SU-DHL-6 (cell line): ENCODE data around the gene FBXO24.

Experiments used
- H2AFZ ChIP-seq: fragments of 200-600 bp; sonication (generic); 2 replicates; pipeline ENCODE4 v1.6.1; 2014; ENCODE audit warnings: low read depth, mild to moderate bottlenecking, moderate library complexity, mixed read lengths, antibody characterized with exemption, low read length; ENCODE audit not compliant: severe bottlenecking
- H3F3A ChIP-seq: fragments of 200-600 bp; shearing (Covaris generic); 2 replicates; pipeline ENCODE4 v1.6.0; 2016; ENCODE audit warnings: antibody characterized with exemption, mild to moderate bottlenecking; ENCODE audit not compliant: insufficient read depth
- H3K27ac ChIP-seq: fragments of 200-600 bp; sonication (generic); 2 replicates; pipeline ENCODE4 v1.5.1; 2016; ENCODE audit warnings: low read depth, mild to moderate bottlenecking, low read length, moderate library complexity, mixed read lengths
- H3K27me3 ChIP-seq: fragments of 200-600 bp; sonication (generic), shearing (Covaris generic); 2 replicates; pipeline ENCODE4 v1.6.0; 2014; ENCODE audit warnings: mild to moderate bottlenecking, low read length
- H3K36me3 ChIP-seq: fragments of 200-600 bp; sonication (generic); 2 replicates; pipeline ENCODE4 v1.6.1; 2014; ENCODE audit warnings: mild to moderate bottlenecking, low read length, mixed read lengths
- H3K4me2 ChIP-seq: fragments of 300-600, 200-600 bp; shearing (Covaris generic), sonication (generic); 2 replicates; pipeline ENCODE4 v1.6.0; 2014; ENCODE audit warnings: low read length, low read depth, mild to moderate bottlenecking; ENCODE audit not compliant: poor library complexity, severe bottlenecking
- H3K4me3 ChIP-seq: fragments of 200-600 bp; sonication (generic); 2 replicates; pipeline ENCODE4 v1.5.1; 2014; ENCODE audit warnings: antibody characterized with exemption, low read length, mild to moderate bottlenecking, mixed read lengths; ENCODE audit not compliant: insufficient read depth, poor library complexity, severe bottlenecking
- H3K79me2 ChIP-seq: fragments of 200-600 bp; sonication (generic); 2 replicates; pipeline ENCODE4 v1.6.1; 2014; ENCODE audit warnings: mild to moderate bottlenecking, low read length, moderate library complexity; ENCODE audit not compliant: insufficient read depth
- H3K9ac ChIP-seq: fragments of 200-600 bp; sonication (generic); 2 replicates; pipeline ENCODE4 v1.7.0; 2014; ENCODE audit warnings: mild to moderate bottlenecking, low read length
- H3K9me2 ChIP-seq: fragments of 200-600 bp; sonication (generic); replicated peaks from 2 replicates; pipeline ENCODE4 v1.6.1; 2014; ENCODE audit warnings: low read length; ENCODE audit not compliant: insufficient read depth
- H3K9me3 ChIP-seq: fragments of 200-600 bp; sonication (generic); 2 replicates; pipeline ENCODE4 v1.6.1; 2014; ENCODE audit warnings: low read length, mixed read lengths; ENCODE audit not compliant: insufficient read depth
- H4K20me1 ChIP-seq: fragments of 200-600 bp; sonication (generic); 2 replicates; pipeline ENCODE4 v1.6.1; 2014; ENCODE audit warnings: low read depth, mild to moderate bottlenecking, antibody characterized with exemption, low read length, moderate library complexity, mixed read lengths
- CTCF ChIP-seq: fragments of 200-600 bp; sonication (generic); IDR thresholded peaks from one replicate; pipeline ENCODE4 v1.5.1; 2017; ENCODE audit warnings: antibody characterized with exemption, mild to moderate bottlenecking, low read length, moderate library complexity; ENCODE audit not compliant: insufficient read depth, poor library complexity, severe bottlenecking
- EZH2phosphoT487 ChIP-seq: fragments of 200-600 bp; sonication (generic), shearing (Covaris generic); conservative IDR thresholded peaks from 2 replicates; pipeline ENCODE4 v1.6.1; 2018; ENCODE audit warnings: mild to moderate bottlenecking, antibody characterized with exemption, low read length, moderate library complexity, mixed read lengths

The FBXO24 gene

GRCh38 chr7:100578246-100579183 lies 7.6 kb upstream of the FBXO24 start:
- Histone ChIP-seq H3K79me2 (0 out of 2 replicates have a peak, but pooled peaks cover 5% of the 10 kb centered on the region), H3K9me2 (no peaks in the 10 kb centered on the region), H2AFZ (no peak overlapping the region), H3K9ac (no peak overlapping the region), H3K4me2 (no peak overlapping the region), H3K4me3 (no peak overlapping the region), H3K27me3 (no peaks in the 10 kb centered on the region), H3K27ac (no peak overlapping the region), H4K20me1 (no peaks in the 10 kb centered on the region), H3K36me3 (no peaks in the 10 kb centered on the region), H3F3A (peaks cover 4% of the 10 kb centered on the region; the same call in 1 of the 2 replicates), H3K9me3 (no peaks in the 10 kb centered on the region)
- TF ChIP-seq CTCF (no peak), EZH2phosphoT487 (no peak)

- H2AFZ ChIP-seq: no peak overlapping the region
- H3K36me3 ChIP-seq: no peaks in the 10 kb centered on the region
- no peaks in the 10 kb centered on the region for H3K9me3 ChIP-seq
- H3K27me3 ChIP-seq: no peaks in the 10 kb centered on the region
- no peak overlapping the region for H3K4me2 ChIP-seq
- H3K9me2 ChIP-seq: no peaks in the 10 kb centered on the region
- no peak overlapping the region for H3K9ac ChIP-seq
- H3K27ac ChIP-seq: no peak overlapping the region
- no peaks in the 10 kb centered on the region for H4K20me1 ChIP-seq
- H3K79me2 ChIP-seq: peaks cover 19% of the 10 kb centered on the region
- no peak overlapping the region for H3K4me3 ChIP-seq
- peaks cover 9% of the 10 kb centered on the region; the same call in 1 of the 2 replicates for H3F3A ChIP-seq
- TF ChIP-seq CTCF: no peak
- no peak for TF ChIP-seq EZH2phosphoT487
Measured at GRCh38 chr7:100580466-100581283, 5.5 kb upstream of the FBXO24 start.

- TF ChIP-seq EZH2phosphoT487 (no peak), CTCF (no peak)
- H4K20me1 ChIP-seq: no peaks in the 10 kb centered on the region
- H3K9ac ChIP-seq: no peak overlapping the region
Measured at GRCh38 chr7:100582041-100582579, 4.0 kb upstream of the FBXO24 start.

More at GRCh38 chr7:100582041-100582579, 4.0 kb upstream of the FBXO24 start:
- Histone ChIP-seq H3F3A (peaks cover 9% of the 10 kb centered on the region; the same call in 1 of the 2 replicates), H3K27me3 (no peaks in the 10 kb centered on the region), H3K9me2 (no peaks in the 10 kb centered on the region), H2AFZ (no peak overlapping the region), H3K36me3 (no peaks in the 10 kb centered on the region), H3K27ac (no peak overlapping the region), H3K4me3 (no peak overlapping the region), H3K9me3 (no peaks in the 10 kb centered on the region), H3K4me2 (no peak overlapping the region), H3K79me2 (peaks cover 19% of the 10 kb centered on the region)
